ENCODE measurements around the gene TIGAR.

TIGAR gene

DNA sequence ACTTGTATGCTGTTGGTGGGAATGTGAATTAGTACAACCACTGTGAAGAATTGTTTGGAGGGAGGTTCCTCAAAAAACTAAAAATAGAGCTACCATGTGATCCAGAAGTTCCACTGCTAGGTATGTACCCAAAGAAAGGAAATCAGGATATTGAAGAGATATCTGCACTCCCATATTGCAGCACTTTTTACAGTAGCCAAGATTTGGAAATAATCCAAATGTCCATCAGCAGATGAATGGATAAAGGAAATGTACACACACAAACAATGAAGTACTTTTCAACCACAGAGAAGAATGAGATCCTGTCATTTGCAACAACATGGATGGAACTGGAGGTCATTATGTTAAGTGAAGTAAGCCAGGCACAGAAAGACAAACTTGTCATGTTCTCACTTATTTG, 25.9 kb downstream of the TIGAR start:
- H3K4me1 Mint-ChIP-seq = no peaks in the 10 kb centered on the region
- H3K9me3 Mint-ChIP-seq = peaks cover 26% of the 10 kb centered on the region
- no peak overlapping the region for H3K27ac Mint-ChIP-seq
- TF ChIP-seq, protein P1, sequence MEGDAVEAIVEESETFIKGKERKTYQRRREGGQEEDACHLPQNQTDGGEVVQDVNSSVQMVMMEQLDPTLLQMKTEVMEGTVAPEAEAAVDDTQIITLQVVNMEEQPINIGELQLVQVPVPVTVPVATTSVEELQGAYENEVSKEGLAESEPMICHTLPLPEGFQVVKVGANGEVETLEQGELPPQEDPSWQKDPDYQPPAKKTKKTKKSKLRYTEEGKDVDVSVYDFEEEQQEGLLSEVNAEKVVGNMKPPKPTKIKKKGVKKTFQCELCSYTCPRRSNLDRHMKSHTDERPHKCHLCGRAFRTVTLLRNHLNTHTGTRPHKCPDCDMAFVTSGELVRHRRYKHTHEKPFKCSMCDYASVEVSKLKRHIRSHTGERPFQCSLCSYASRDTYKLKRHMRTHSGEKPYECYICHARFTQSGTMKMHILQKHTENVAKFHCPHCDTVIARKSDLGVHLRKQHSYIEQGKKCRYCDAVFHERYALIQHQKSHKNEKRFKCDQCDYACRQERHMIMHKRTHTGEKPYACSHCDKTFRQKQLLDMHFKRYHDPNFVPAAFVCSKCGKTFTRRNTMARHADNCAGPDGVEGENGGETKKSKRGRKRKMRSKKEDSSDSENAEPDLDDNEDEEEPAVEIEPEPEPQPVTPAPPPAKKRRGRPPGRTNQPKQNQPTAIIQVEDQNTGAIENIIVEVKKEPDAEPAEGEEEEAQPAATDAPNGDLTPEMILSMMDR (IDR thresholded peaks at IDR 0.05; ENCODE audit: unreplicated experiment in 3 of 3) = no peak
- H3K36me3 Mint-ChIP-seq (ENCODE audit: low read depth) = peaks cover 45% of the 10 kb centered on the region
- no peaks in the 10 kb centered on the region for H3K27me3 Mint-ChIP-seq (ENCODE audit: low read depth)
- H3K4me3 Mint-ChIP-seq = no peak overlapping the region

DNA sequence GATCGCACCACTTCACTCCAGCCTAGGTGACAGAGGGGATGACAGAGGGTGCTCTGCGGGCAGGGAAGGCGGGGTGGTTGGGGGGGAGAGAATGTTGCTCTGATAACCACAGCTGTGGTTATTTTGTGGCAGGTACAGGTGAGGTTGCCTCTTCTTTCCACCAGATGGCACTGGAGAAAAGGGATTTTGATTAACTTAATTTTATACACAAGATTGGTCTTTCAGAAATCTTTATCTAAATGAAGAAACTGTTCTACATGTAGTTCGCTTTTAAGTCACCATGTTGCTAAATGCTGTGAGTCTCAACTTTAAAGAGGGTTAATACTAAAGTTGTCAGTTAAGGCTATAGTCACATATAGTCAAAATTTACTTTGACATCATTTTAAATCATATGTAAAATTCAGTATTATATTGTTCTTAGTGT, 32.8 kb downstream of the TIGAR start:
- Mint-ChIP-seq H3K4me1 (peaks cover 6% of the 10 kb centered on the region), H3K36me3 (ENCODE audit: low read depth) (peaks cover 8% of the 10 kb centered on the region), H3K4me3 (no peak overlapping the region), H3K27me3 (ENCODE audit: low read depth) (no peaks in the 10 kb centered on the region), H3K9me3 (no peaks in the 10 kb centered on the region), H3K27ac (no peak overlapping the region)
- TF ChIP-seq, protein P1 (IDR thresholded peaks at IDR 0.05; ENCODE audit: unreplicated experiment in 3 of 3) = peak; percentile 53 to 59 (median 58)

DNA sequence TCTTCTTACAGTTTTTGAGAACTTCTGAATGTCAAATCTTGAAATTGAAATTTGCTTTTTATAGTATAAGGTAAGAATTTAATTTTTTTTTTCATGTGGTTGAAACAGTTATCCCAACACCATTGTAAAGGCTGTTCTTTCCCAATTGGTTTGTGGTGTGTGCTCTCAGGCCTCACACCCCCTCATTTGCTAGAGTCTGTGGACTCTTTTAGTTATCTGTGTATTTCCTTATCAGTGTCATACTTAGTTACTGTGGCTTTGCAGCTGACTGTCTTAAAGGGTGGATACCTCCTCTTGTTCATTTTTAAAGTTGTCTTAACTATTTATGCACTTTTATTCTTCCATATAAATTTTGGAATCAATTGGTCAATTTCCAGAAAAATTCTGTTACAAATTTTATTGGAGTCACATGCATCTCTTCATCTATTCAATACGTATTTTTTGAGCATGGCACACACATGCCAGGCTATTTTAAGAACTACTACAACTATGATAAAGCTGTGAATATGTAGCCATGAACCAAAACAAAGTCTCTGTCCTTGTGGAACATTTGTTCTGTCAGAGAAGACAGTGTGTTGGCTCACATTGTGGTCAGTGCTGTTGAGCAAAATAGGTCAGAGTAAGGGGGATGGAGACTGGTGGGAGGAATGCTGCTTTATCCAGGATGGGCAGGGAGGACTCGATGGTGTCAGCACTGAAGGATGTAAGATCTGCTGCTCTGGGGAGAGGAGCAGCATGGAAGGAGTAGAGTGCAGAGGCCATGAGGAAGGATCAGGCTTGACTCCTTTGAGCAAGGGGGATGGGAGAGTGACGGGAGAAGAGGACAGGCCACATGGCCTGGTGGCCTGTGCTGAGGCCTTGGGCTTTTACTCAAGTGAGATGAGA, 34.4 kb downstream of the TIGAR start:
- H3K9me3 Mint-ChIP-seq = peaks cover 5% of the 10 kb centered on the region
- peaks cover 6% of the 10 kb centered on the region for H3K36me3 Mint-ChIP-seq (ENCODE audit: low read depth)
- H3K27ac Mint-ChIP-seq = no peak overlapping the region
- TF ChIP-seq, protein P1 (IDR thresholded peaks at IDR 0.05; ENCODE audit: unreplicated experiment in 3 of 3) = no peak
- H3K27me3 Mint-ChIP-seq (ENCODE audit: low read depth) = no peaks in the 10 kb centered on the region
- H3K4me3 Mint-ChIP-seq = no peak overlapping the region
- peaks cover 6% of the 10 kb centered on the region for H3K4me1 Mint-ChIP-seq

DNA sequence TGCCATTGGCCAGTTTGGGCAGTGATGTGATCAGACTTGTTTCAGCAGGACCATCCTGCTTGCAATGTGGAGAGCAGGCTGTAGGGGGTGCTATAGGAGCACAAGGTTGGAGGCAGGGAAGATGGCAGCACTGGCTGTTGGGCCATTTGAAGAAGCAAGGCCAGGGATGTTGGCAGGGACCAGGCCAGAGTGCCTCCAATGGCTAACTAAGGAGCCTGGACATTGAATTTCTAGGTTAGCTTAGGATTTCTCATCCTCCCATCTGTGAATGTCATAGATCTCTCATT, 35.0 kb downstream of the TIGAR start:
- Mint-ChIP-seq H3K27ac (no peak overlapping the region), H3K4me1 (peaks cover 6% of the 10 kb centered on the region), H3K4me3 (no peak overlapping the region), H3K27me3 (ENCODE audit: low read depth) (no peaks in the 10 kb centered on the region), H3K36me3 (ENCODE audit: low read depth) (peaks cover 2% of the 10 kb centered on the region), H3K9me3 (peaks cover 5% of the 10 kb centered on the region)
- TF ChIP-seq, protein P1 (IDR thresholded peaks at IDR 0.05; ENCODE audit: unreplicated experiment in 3 of 3) = peak in 2 of 3 experiments; percentile 29 to 46

DNA sequence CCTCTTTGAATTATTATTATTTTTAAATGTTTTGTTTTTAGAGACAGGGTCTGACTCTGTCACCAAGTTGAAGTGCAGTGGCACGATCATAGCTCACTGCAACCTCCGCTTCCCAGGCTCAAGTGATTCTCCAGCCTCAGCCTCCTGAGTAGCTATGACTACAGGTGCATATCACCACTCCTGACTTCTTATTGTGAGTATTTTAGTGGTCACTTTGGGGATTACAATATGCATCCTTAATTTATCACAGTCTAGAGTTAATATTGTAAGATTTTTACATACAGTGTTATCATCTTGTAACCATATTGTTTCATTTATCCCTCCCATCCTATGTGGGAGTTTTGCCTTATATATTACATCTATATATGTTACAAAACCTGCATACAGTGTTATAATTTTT, 45.1 kb downstream of the TIGAR start:
- H3K4me3 Mint-ChIP-seq = no peak overlapping the region
- peaks cover 26% of the 10 kb centered on the region for H3K27me3 Mint-ChIP-seq (ENCODE audit: low read depth)
- H3K27ac Mint-ChIP-seq = no peak overlapping the region
- H3K9me3 Mint-ChIP-seq = no peaks in the 10 kb centered on the region
- no peaks in the 10 kb centered on the region for H3K4me1 Mint-ChIP-seq
- no peaks in the 10 kb centered on the region for H3K36me3 Mint-ChIP-seq (ENCODE audit: low read depth)
- TF ChIP-seq, protein P1 (IDR thresholded peaks at IDR 0.05; ENCODE audit: unreplicated experiment in 3 of 3) = no peak

DNA sequence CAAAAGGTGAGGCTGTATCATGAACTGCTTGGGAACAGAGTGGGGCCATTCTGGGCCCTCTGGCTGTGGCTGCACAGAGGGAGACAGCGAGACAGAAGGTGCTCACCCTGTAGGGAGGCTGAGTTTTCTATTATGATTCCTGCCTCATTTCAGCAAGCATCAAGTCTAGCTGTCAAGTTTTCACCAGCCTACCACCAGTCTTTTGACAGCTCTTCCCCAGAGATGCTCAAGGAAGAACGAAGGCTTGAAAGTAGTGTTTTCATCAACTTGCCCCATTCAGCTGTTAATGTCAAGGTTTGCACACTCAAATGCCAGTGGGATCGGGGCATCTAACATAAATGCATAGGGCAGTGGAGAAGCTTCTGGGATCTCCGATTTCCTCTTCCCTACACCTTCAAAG, 48.5 kb downstream of the TIGAR start:
- Mint-ChIP-seq H3K4me3 (no peak overlapping the region), H3K9me3 (no peaks in the 10 kb centered on the region), H3K27ac (no peak overlapping the region), H3K36me3 (ENCODE audit: low read depth) (no peaks in the 10 kb centered on the region), H3K4me1 (no peaks in the 10 kb centered on the region), H3K27me3 (ENCODE audit: low read depth) (peaks cover 32% of the 10 kb centered on the region)
- TF ChIP-seq, protein P1 (IDR thresholded peaks at IDR 0.05; ENCODE audit: unreplicated experiment in 3 of 3) = no peak
